ENCODE measurements around the gene ZNF264. TPM values are rescaled to one million over a fixed set of nuclear protein-coding genes. Genes with fewer than 3 reads are reported as not detected.
A peak's percentile ranks its signal among the peaks of the same experiment; 100 is the strongest.

Gene ZNF264
- total RNA-seq = 52.3 TPM
- polyA plus RNA-seq (ENCODE audit: insufficient read depth, low read depth, low replicate concordance) = 4.0 TPM
- long read RNA-seq, donor 1 = 0 reads
- long read RNA-seq, donor 2, full-length matches to known transcripts = 1 of 1 reads
- long read RNA-seq, donor 2, partial matches to known transcripts = 0 of 1 reads
- long read RNA-seq, donor 2, other reads (novel, unspliced or antisense) = 0 of 1 reads
- long read RNA-seq, donor 3, full-length matches to known transcripts = 2 of 2 reads
- long read RNA-seq, donor 3, partial matches to known transcripts = 0 of 2 reads
- long read RNA-seq, donor 3, other reads (novel, unspliced or antisense) = 0 of 2 reads
- long read RNA-seq, donor 4, full-length matches to known transcripts = 2 of 2 reads
- long read RNA-seq, donor 4, partial matches to known transcripts = 0 of 2 reads
- long read RNA-seq, donor 4, other reads (novel, unspliced or antisense) = 0 of 2 reads
- long read RNA-seq, donor 5 = 0 reads
- long read RNA-seq, donor 6 = 0 reads
- long read RNA-seq, donor 7, full-length matches to known transcripts = 1 of 6 reads
- long read RNA-seq, donor 7, partial matches to known transcripts = 0 of 6 reads
- long read RNA-seq, donor 7, other reads (novel, unspliced or antisense) = 5 of 6 reads
- long read RNA-seq, donor 8, full-length matches to known transcripts = 4 of 4 reads
- long read RNA-seq, donor 8, partial matches to known transcripts = 0 of 4 reads
- long read RNA-seq, donor 8, other reads (novel, unspliced or antisense) = 0 of 4 reads
- long read RNA-seq, donor 9 = 0 reads
- long read RNA-seq, donor 10, full-length matches to known transcripts = 2 of 2 reads
- long read RNA-seq, donor 10, partial matches to known transcripts = 0 of 2 reads
- long read RNA-seq, donor 10, other reads (novel, unspliced or antisense) = 0 of 2 reads

- Histone ChIP-seq H3K27ac (ENCODE audit: low read depth in 2 of 2, low read length in 2 of 2) (peak within 1 kb of the TSS; percentile 83 to 85), H3K9ac (ENCODE audit: low read length in 3 of 3) (peak within 1 kb of the TSS; percentile 80 to 95 (median 89)), H3K27me3 (ENCODE audit: control insufficient read depth, insufficient read depth, low read length) (no peaks in the 10 kb centered on the region), H3K4me3 (ENCODE audit: low read length in 3 of 3) (peak within 1 kb of the TSS; percentile 73 to 96 (median 82)), H3K36me3 (ENCODE audit: control insufficient read depth in 2 of 3, insufficient read depth in 3 of 3, low read length in 3 of 3) (peaks cover 12 to 30% (median 26%) of the 10 kb centered on the region in 3 donors), H3K4me1 (ENCODE audit: control insufficient read depth in 2 of 3, insufficient read depth in 2 of 3, low read depth in 1 of 3, low read length in 3 of 3) (peaks cover 6 to 20% (median 10%) of the 10 kb centered on the region in 3 donors), H3K9me3 (ENCODE audit: control insufficient read depth in 2 of 3, insufficient read depth in 1 of 3, low read length in 3 of 3) (no peaks in the 10 kb centered on the region)
- TF ChIP-seq, protein P1, sequence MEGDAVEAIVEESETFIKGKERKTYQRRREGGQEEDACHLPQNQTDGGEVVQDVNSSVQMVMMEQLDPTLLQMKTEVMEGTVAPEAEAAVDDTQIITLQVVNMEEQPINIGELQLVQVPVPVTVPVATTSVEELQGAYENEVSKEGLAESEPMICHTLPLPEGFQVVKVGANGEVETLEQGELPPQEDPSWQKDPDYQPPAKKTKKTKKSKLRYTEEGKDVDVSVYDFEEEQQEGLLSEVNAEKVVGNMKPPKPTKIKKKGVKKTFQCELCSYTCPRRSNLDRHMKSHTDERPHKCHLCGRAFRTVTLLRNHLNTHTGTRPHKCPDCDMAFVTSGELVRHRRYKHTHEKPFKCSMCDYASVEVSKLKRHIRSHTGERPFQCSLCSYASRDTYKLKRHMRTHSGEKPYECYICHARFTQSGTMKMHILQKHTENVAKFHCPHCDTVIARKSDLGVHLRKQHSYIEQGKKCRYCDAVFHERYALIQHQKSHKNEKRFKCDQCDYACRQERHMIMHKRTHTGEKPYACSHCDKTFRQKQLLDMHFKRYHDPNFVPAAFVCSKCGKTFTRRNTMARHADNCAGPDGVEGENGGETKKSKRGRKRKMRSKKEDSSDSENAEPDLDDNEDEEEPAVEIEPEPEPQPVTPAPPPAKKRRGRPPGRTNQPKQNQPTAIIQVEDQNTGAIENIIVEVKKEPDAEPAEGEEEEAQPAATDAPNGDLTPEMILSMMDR (IDR thresholded peaks at IDR 0.05; ENCODE audit: borderline replicate concordance, extremely low read depth, insufficient read depth) = no peak
- DNase-seq = peak; percentile 91 to 97 (median 94)
- intact Hi-C loops (cut with DNase I) = no loop called here
- no peak for FAIRE-seq
Observed at GRCh38 chr19:57191141-57192076, at the start of gene ZNF264. Gene ZNF264, plus strand, starts transcription at chr19:57191500. Its CDS starts 414 bp downstream, at chr19:57191914.

DNA sequence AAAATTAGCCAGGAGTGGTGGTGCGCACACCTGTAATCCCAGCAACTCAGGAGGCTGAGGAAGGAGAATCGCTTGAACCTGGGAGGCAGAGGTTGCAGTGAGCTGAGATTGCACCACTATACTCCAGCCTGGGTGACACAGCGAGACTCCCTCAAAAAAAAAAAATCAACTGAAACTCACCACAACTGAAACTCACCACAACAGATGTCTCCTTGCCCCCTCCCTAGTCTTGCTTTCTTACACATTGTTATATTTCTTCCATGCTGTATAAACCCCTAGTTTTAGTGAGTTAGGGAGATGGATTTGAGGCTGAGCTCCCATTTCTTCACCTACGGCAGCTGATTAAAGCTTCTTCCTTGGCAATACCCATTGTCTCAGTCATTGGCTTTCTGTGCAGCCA, 49.6 kb upstream of the ZNF264 start:
- Histone ChIP-seq H3K9ac (ENCODE audit: low read length in 3 of 3) (no peak overlapping the region), H3K27me3 (ENCODE audit: control insufficient read depth, insufficient read depth, low read length) (no peaks in the 10 kb centered on the region), H3K4me3 (ENCODE audit: low read length in 3 of 3) (no peak overlapping the region), H3K27ac (ENCODE audit: low read depth in 2 of 2, low read length in 2 of 2) (no peak overlapping the region), H3K4me1 (ENCODE audit: control insufficient read depth in 2 of 3, insufficient read depth in 2 of 3, low read depth in 1 of 3, low read length in 3 of 3) (no peaks in the 10 kb centered on the region), H3K9me3 (ENCODE audit: control insufficient read depth in 2 of 3, insufficient read depth in 1 of 3, low read length in 3 of 3) (no peaks in the 10 kb centered on the region), H3K36me3 (ENCODE audit: control insufficient read depth in 2 of 3, insufficient read depth in 3 of 3, low read length in 3 of 3) (no peaks in the 10 kb centered on the region)
- intact Hi-C loops (cut with DNase I) = no loop called here
- TF ChIP-seq, protein P1 (IDR thresholded peaks at IDR 0.05; ENCODE audit: borderline replicate concordance, extremely low read depth, insufficient read depth) = no peak
- FAIRE-seq (no peak), DNase-seq (no peak)

DNA sequence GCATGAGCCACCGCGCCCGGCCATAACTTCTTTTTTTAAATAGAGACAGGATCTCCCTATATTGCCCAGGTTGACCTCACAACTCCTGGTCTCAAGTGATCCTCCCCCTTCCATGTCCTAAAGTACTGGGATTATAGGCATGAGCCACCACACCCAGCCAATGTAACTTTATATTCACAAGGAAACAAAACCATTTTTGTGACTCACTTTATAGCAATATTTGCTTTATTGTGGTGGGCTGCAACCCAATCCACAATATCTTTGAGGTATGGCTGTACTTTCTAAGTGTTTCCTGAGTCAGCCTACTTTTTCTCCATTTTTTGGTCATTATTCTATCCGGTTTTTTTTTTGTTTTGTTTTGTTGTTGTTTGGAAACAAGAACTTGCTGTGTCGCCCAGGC, 38.4 kb upstream of the ZNF264 start:
- Histone ChIP-seq H3K4me1 (ENCODE audit: control insufficient read depth in 2 of 3, insufficient read depth in 2 of 3, low read depth in 1 of 3, low read length in 3 of 3) (no peaks in the 10 kb centered on the region), H3K9ac (ENCODE audit: low read length in 3 of 3) (no peak overlapping the region), H3K4me3 (ENCODE audit: low read length in 3 of 3) (no peak overlapping the region), H3K27me3 (ENCODE audit: control insufficient read depth, insufficient read depth, low read length) (no peaks in the 10 kb centered on the region), H3K27ac (ENCODE audit: low read depth in 2 of 2, low read length in 2 of 2) (no peak overlapping the region), H3K9me3 (ENCODE audit: control insufficient read depth in 2 of 3, insufficient read depth in 1 of 3, low read length in 3 of 3) (peaks cover 0 to 2% (median 0%) of the 10 kb centered on the region in 3 donors), H3K36me3 (ENCODE audit: control insufficient read depth in 2 of 3, insufficient read depth in 3 of 3, low read length in 3 of 3) (no peaks in the 10 kb centered on the region)
- intact Hi-C loops (cut with DNase I) = no loop called here
- DNase-seq (no peak), FAIRE-seq (no peak)
- TF ChIP-seq, protein P1 (IDR thresholded peaks at IDR 0.05; ENCODE audit: borderline replicate concordance, extremely low read depth, insufficient read depth) = no peak
